Esophagus squamous epithelium (tissue), 5 donors: ENCODE data around the gene TRIM32. TPM values are rescaled to one million over a fixed set of nuclear protein-coding genes. Genes with fewer than 3 reads are reported as not detected.

Source experiments
- DNase-seq: peaks from one replicate; lab custom pipeline; 2025; lab: John Stamatoyannopoulos, UW
- H3K27ac ChIP-seq, 4 donors: fragments of 200-600 bp; sonication (generic); one replicate each; pipeline ENCODE4 v1.5.1; 2016 to 2019; ENCODE audit warnings: mild to moderate bottlenecking in 1 of 4
- H3K27me3 ChIP-seq, 4 donors: fragments of 200-600 bp; sonication (generic); 1 replicate in 3 of 4; 2 replicates in 1 of 4; pipeline versions ENCODE4 v1.5.1 to v1.6.0; 2017 to 2021; ENCODE audit warnings: antibody characterized with exemption in 1 of 4
- H3K36me3 ChIP-seq, 3 donors: fragments of 200-600 bp; sonication (generic); one replicate each; pipeline ENCODE4 v1.5.1; 2016 to 2019
- H3K4me1 ChIP-seq, 3 donors: fragments of 200-600 bp; sonication (generic); one replicate each; pipeline ENCODE4 v1.5.1; 2017 to 2019
- H3K4me3 ChIP-seq, 4 donors: fragments of 200-600 bp; sonication (generic); 1 replicate in 3 of 4; 2 replicates in 1 of 4; pipeline ENCODE4 v1.5.1; 2016 to 2019; ENCODE audit warnings: mild to moderate bottlenecking in 2 of 4, moderate library complexity in 1 of 4
- H3K9me3 ChIP-seq, 3 donors: fragments of 200-600 bp; sonication (generic); one replicate each; pipeline ENCODE4 v1.5.1; 2016 to 2019
- POLR2A ChIP-seq, 4 donors: fragments of 450-650 bp; IDR thresholded peaks; one replicate each; pipeline ENCODE4 v1.6.1; 2017; ENCODE audit warnings: antibody characterized with exemption in 4 of 4, mild to moderate bottlenecking in 4 of 4, moderate library complexity in 3 of 4
- WGBS, 2 donors: methylation state at CpG; one replicate each; pipeline ENCODE4 v1.1.5; 2018; 5-methylcytosine and 5-hydroxymethylcytosine counted together
- intact Hi-C: fragments of 100-400 bp; cut with DNase I; formaldehyde crosslinking; loops from one replicate; pipeline ENCODE4 v1.15.0; 2022
- total RNA-seq, 4 donors: library from RNA; depleted of rRNA; stranded (reverse); fragments of >200 nt; gene quantifications; one replicate each; pipeline ENCODE4 v1.1.0, GENCODE V29; 2016
- TF ChIP-seq, protein P1 (sequence below), 6 experiments: fragments of 450-650 bp in 4 of 6; fragments of 200-600 bp in 2 of 6; sonication (generic) in 2 of 6; IDR thresholded peaks; one replicate each; pipeline ENCODE4 v1.5.1; 2016 to 2019; ENCODE audit warnings: antibody characterized with exemption in 6 of 6, mild to moderate bottlenecking in 4 of 6, moderate library complexity in 4 of 6
- donor health status: DM: yes; HTN: yes; CAD: no.

Gene TRIM32
- total RNA-seq, 4 donors from 2014 or later = 7.2 to 16.4 (median 11.6) TPM

DNA sequence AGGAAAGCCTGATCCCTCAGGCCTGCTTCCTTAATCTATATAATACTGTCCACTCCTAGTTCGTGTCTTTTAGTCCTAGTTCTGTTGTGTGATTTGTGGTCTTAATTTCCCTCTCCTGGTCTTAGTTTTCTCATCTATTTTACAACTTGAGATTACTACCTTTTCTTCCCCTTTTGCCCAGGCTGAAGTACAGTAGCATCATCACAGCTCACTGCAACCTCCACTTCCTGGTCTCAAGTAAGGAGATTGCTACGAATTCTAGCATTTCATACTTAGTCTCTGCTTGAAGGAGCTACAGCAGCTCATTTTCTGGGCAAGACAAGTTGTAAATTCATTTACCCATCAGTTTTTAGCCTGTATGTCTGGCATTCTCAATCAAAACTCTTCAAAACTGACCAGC, 5.5 kb downstream of the TRIM32 start:
- Histone ChIP-seq H3K27ac (no peak overlapping the region), H3K27me3 (no peaks in the 10 kb centered on the region), H3K4me3 (no peak overlapping the region), H3K9me3 (no peaks in the 10 kb centered on the region), H3K36me3 (peaks cover under 1 to 3% (median 2%) of the 10 kb centered on the region in 3 donors), H3K4me1 (peaks cover 22 to 60% (median 25%) of the 10 kb centered on the region in 3 donors)
- no peak for TF ChIP-seq POLR2A (IDR thresholded peaks at IDR 0.05)
- TF ChIP-seq, protein P1, sequence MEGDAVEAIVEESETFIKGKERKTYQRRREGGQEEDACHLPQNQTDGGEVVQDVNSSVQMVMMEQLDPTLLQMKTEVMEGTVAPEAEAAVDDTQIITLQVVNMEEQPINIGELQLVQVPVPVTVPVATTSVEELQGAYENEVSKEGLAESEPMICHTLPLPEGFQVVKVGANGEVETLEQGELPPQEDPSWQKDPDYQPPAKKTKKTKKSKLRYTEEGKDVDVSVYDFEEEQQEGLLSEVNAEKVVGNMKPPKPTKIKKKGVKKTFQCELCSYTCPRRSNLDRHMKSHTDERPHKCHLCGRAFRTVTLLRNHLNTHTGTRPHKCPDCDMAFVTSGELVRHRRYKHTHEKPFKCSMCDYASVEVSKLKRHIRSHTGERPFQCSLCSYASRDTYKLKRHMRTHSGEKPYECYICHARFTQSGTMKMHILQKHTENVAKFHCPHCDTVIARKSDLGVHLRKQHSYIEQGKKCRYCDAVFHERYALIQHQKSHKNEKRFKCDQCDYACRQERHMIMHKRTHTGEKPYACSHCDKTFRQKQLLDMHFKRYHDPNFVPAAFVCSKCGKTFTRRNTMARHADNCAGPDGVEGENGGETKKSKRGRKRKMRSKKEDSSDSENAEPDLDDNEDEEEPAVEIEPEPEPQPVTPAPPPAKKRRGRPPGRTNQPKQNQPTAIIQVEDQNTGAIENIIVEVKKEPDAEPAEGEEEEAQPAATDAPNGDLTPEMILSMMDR (IDR thresholded peaks at IDR 0.05) = no peak
- DNase-seq = no peak
- 39 to 43% methylated on average over 2 of the region's 2 CpGs for WGBS, 2 donors
- intact Hi-C loops = no loop called here

DNA sequence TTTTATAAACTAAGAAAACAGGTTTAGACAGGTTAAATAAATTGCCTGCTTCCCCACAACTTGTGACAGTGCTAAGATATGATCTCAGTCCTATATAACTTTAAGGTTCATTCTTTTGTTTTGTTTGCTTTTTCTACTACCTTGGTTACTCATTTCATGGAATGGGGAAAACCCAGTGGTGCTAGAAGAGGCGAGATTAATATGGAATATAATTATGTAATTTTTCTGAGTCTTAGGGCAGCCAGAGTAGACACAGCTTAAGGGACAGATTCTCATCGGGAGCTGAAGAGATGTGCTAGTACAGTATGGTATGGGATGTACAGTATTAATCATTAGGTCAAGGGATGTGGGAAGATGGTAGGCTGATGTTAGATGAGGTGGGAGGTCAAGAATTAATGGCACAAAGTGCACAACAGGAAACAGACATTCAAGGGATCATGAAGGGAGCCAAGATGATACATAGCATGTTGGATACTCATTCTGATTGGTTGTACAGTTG, 6.2 kb downstream of the TRIM32 start:
- Histone ChIP-seq H3K4me1 (peaks cover 15 to 53% (median 20%) of the 10 kb centered on the region in 3 donors), H3K36me3 (peaks cover 5 to 10% (median 8%) of the 10 kb centered on the region in 3 donors), H3K4me3 (no peak overlapping the region), H3K27me3 (no peaks in the 10 kb centered on the region), H3K27ac (no peak overlapping the region), H3K9me3 (no peaks in the 10 kb centered on the region)
- 23 to 31% methylated on average over 2 of the region's 2 CpGs for WGBS, 2 donors
- no peak for TF ChIP-seq POLR2A (IDR thresholded peaks at IDR 0.05)
- TF ChIP-seq, protein P1 (IDR thresholded peaks at IDR 0.05) = no peak
- intact Hi-C loops = no loop called here
- no peak for DNase-seq

DNA sequence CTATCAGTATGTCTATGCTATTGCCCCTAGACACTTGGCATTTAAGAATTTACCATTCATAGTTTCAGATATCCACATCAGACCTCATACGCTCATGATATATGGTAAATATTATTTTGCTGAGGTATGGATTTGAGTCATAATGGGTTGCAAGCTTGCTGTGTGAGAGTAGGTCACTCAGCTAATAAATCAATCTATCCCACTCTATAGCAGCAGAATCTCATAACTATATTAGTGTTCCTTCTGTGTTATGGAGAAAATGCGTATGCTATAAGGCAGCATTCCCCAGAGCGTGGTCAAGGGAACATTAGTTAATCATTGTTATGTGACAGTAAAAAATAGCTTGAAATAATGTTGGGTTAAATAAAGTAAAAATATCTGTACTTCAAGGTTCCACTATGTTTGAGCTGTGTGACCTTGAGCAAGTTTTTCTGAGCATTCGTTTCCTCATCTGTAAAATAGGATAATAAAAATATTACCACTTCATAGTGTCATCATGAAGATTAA, 7.7 kb downstream of the TRIM32 start:
- DNase-seq = no peak
- no peak for TF ChIP-seq POLR2A (IDR thresholded peaks at IDR 0.05)
- TF ChIP-seq, protein P1 (IDR thresholded peaks at IDR 0.05) = no peak
- Histone ChIP-seq H3K4me3 (no peak overlapping the region), H3K9me3 (no peaks in the 10 kb centered on the region), H3K27ac (no peak overlapping the region), H3K27me3 (no peaks in the 10 kb centered on the region), H3K4me1 (peaks cover 11 to 38% (median 14%) of the 10 kb centered on the region in 3 donors), H3K36me3 (peaks cover 19 to 25% (median 21%) of the 10 kb centered on the region in 3 donors)
- intact Hi-C loops = no loop called here
- WGBS, 2 donors = 87 to 95% methylated on average over 4 of the region's 4 CpGs

DNA sequence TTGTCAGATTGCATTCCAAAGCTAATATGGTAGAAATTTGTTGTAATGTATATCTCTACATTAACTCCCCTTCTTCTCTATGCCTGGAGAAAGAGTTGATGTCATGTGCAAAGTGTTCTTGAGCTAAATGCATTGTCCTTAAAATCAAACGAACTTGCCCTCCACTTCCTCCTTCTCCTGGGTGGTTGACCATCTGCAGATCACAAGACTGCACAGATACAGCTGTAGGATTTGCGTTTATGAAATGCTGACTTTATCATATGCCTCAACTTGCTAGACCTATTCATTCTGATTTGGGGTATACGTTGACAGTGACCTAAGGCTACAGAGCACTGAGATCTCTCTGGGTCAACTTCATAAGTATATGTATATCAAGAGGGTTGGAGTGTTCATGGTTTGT, 8.3 kb downstream of the TRIM32 start:
- Histone ChIP-seq H3K36me3 (peaks cover 19 to 31% (median 21%) of the 10 kb centered on the region in 3 donors), H3K4me3 (no peak overlapping the region), H3K27ac (no peak overlapping the region), H3K4me1 (peaks cover 11 to 36% (median 14%) of the 10 kb centered on the region in 3 donors), H3K9me3 (no peaks in the 10 kb centered on the region), H3K27me3 (no peaks in the 10 kb centered on the region)
- TF ChIP-seq, protein P1 (IDR thresholded peaks at IDR 0.05) = no peak
- TF ChIP-seq POLR2A (IDR thresholded peaks at IDR 0.05) = no peak
- DNase-seq = no peak
- intact Hi-C loops = no loop called here
- WGBS, 2 donors = 39 to 50% methylated on average over 3 of the region's 3 CpGs

DNA sequence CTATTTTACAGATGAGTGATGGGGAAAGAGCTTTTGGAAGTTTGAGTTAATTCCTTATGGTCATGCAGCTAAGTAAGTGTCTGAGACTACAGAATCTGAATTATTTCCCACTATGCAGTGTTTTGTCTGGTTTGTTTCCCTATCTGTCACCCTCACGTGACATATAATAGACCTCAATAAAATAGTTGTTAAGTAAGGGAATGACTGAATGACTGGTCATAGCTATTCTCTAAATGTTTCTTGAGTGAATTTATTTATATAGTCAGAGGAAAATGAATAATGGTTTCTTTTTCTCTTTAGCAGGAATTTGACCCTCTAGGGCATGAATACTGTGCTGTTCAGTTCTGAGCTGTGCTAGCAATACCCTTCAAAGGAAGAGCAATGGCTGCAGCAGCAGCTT, 10.3 kb downstream of the TRIM32 start:
- intact Hi-C loops = no loop called here
- WGBS, 2 donors = 60 to 75% methylated on average over 1 of the region's 1 CpG

More for the DNA sequence above, 10.3 kb downstream of the TRIM32 start:
- Histone ChIP-seq H3K27me3 (no peaks in the 10 kb centered on the region), H3K4me3 (no peak overlapping the region), H3K27ac (no peak overlapping the region), H3K36me3 (peaks cover 19 to 35% (median 21%) of the 10 kb centered on the region in 3 donors), H3K4me1 (peaks cover 11 to 41% (median 19%) of the 10 kb centered on the region in 3 donors), H3K9me3 (no peaks in the 10 kb centered on the region)
- DNase-seq = no peak
- no peak for TF ChIP-seq POLR2A (IDR thresholded peaks at IDR 0.05)
- TF ChIP-seq, protein P1 (IDR thresholded peaks at IDR 0.05) = no peak
